ENCODE data around the gene LRRC4C. TPM values are rescaled to one million over a fixed set of nuclear protein-coding genes. Genes with fewer than 3 reads are reported as not detected.

LRRC4C gene
- total RNA-seq, 1 donor from 2014 or later, result 2.7 TPM

DNA sequence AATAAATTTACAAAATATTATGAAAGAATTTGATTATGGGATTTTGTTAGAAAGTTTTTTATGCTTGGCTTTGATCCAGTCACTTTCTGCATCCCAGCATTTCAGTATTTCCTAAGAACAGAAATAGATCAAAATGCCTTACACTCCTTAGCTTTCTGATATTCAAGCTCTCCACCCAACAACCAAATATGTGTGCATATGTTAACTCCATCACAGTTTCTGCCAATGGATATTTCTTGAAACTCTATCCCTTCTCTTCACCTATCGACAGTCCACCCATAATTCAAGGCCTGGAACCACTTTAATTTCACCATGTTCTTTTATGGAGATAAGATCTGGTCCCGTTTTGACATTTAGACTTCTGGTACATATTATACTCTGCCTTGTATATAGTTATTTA, 565.0 kb downstream of the LRRC4C start:
- no peak overlapping the region for H3K4me3 Mint-ChIP-seq
- no peaks in the 10 kb centered on the region for H3F3A ChIP-seq (ENCODE audit: low read depth)

DNA sequence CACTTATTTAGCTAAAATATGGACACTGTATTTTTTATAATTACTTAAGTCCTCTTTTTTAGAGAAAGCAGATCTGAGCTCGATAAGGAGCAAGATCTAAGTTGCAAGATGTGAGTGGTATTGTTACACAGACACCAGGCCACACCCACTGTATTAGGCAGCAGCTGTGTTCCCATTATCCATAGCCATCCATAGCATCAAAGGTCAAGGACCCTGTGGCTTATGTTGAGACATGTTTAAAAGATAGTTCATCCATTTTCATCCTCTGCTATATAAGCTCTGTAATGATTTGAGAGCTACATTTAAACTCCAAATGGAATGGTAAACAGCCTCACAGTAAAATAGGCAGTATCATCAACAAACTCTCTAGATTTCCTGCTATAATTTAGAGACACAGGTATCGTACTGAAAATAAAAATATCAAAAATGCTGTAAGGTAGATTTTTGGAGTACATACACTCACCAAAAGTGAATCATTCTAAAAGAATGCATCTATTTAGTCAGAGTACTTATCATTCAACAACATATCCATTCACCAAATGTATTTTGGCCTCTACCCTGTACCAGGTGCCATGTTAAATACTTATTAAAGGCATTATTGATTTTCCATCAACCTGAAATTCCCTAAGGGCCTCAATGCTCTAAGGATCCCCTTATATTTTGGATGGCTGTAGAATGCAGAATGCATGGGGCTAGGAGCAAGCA, 574.0 kb downstream of the LRRC4C start:
- no peaks in the 10 kb centered on the region for H4K20me1 ChIP-seq (ENCODE audit: low read depth)
- no peaks in the 10 kb centered on the region for H3K79me2 ChIP-seq (ENCODE audit: low read depth)
- H3K4me3 ChIP-seq, result no peak overlapping the region
- H3K4me1 ChIP-seq, result no peaks in the 10 kb centered on the region
- H3K9me3 Mint-ChIP-seq, result no peaks in the 10 kb centered on the region
- DNase-seq (ENCODE audit: low spot score), result no peak
- no peaks in the 10 kb centered on the region for H3K36me3 Mint-ChIP-seq
- no peaks in the 10 kb centered on the region for H3F3A ChIP-seq (ENCODE audit: low read depth)
- no peak overlapping the region for H3K4me3 Mint-ChIP-seq
- H3K9ac ChIP-seq, result no peak overlapping the region
- no peaks in the 10 kb centered on the region for H3K9me3 ChIP-seq (ENCODE audit: low read depth)
- H3K27ac ChIP-seq, result no peak overlapping the region
- H3K4me1 Mint-ChIP-seq, result peaks cover 8% of the 10 kb centered on the region
- H3K4me2 ChIP-seq, result no peak overlapping the region
- no peak for TF ChIP-seq EZH2 (IDR thresholded peaks at IDR 0.05)
- no peak for TF ChIP-seq EZH2phosphoT487 (IDR thresholded peaks at IDR 0.05)
- TF ChIP-seq, protein P1, sequence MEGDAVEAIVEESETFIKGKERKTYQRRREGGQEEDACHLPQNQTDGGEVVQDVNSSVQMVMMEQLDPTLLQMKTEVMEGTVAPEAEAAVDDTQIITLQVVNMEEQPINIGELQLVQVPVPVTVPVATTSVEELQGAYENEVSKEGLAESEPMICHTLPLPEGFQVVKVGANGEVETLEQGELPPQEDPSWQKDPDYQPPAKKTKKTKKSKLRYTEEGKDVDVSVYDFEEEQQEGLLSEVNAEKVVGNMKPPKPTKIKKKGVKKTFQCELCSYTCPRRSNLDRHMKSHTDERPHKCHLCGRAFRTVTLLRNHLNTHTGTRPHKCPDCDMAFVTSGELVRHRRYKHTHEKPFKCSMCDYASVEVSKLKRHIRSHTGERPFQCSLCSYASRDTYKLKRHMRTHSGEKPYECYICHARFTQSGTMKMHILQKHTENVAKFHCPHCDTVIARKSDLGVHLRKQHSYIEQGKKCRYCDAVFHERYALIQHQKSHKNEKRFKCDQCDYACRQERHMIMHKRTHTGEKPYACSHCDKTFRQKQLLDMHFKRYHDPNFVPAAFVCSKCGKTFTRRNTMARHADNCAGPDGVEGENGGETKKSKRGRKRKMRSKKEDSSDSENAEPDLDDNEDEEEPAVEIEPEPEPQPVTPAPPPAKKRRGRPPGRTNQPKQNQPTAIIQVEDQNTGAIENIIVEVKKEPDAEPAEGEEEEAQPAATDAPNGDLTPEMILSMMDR (IDR thresholded peaks at IDR 0.05), result no peak
- no peak overlapping the region for H2AFZ ChIP-seq (replicated peaks)
- no peaks in the 10 kb centered on the region for H3K27me3 ChIP-seq
- H3K36me3 ChIP-seq, result no peaks in the 10 kb centered on the region
- H3K27me3 Mint-ChIP-seq (ENCODE audit: insufficient read depth, low read depth), result peaks cover 2% of the 10 kb centered on the region
- no peak overlapping the region for H3K27ac Mint-ChIP-seq

More for the DNA sequence above, 565.0 kb downstream of the LRRC4C start:
- peaks cover 2% of the 10 kb centered on the region for H3K9me3 Mint-ChIP-seq
- Histone ChIP-seq H3K79me2 (ENCODE audit: low read depth) (no peaks in the 10 kb centered on the region), H3K4me1 (no peaks in the 10 kb centered on the region), H3K27me3 (no peaks in the 10 kb centered on the region), H2AFZ (replicated peaks) (no peak overlapping the region), H3K9ac (no peak overlapping the region), H3K27ac (no peak overlapping the region), H3K4me2 (no peak overlapping the region), H3K9me3 (ENCODE audit: low read depth) (no peaks in the 10 kb centered on the region), H3K36me3 (no peaks in the 10 kb centered on the region), H3K4me3 (no peak overlapping the region), H4K20me1 (ENCODE audit: low read depth) (no peaks in the 10 kb centered on the region)
- TF ChIP-seq, protein P1 (IDR thresholded peaks at IDR 0.05), result no peak
- TF ChIP-seq EZH2 (IDR thresholded peaks at IDR 0.05) (no peak), EZH2phosphoT487 (IDR thresholded peaks at IDR 0.05) (no peak)
- H3K36me3 Mint-ChIP-seq, result no peaks in the 10 kb centered on the region
- H3K27ac Mint-ChIP-seq, result no peak overlapping the region
- no peaks in the 10 kb centered on the region for H3K27me3 Mint-ChIP-seq (ENCODE audit: insufficient read depth, low read depth)
- no peak for DNase-seq (ENCODE audit: low spot score)
- no peaks in the 10 kb centered on the region for H3K4me1 Mint-ChIP-seq

DNA sequence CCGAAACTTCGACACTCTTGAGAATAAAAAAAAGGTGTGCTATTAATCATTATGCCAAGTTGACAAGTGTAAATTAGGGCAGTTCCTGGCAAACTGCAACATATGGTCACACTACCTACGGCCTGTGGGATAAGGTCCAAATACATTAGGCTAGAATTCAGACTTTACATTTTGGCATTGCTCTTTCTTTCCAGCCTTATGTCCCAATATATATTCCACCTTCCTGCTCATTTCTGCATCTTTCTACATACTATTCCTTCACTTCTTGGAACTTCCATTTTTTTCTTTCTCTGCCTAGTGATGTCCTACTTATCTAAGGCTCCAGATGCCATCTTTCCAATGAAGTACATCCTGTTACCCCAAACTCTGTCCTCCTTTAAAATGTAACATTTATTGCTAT, 577.2 kb downstream of the LRRC4C start:
- no peaks in the 10 kb centered on the region for H3K79me2 ChIP-seq (ENCODE audit: low read depth)
- H3K9ac ChIP-seq, result no peak overlapping the region
- no peaks in the 10 kb centered on the region for H3K4me1 ChIP-seq
- H3K27ac ChIP-seq, result no peak overlapping the region
- H3K27me3 ChIP-seq, result no peaks in the 10 kb centered on the region
- no peaks in the 10 kb centered on the region for H3K9me3 ChIP-seq (ENCODE audit: low read depth)
- H3K9me3 Mint-ChIP-seq, result no peaks in the 10 kb centered on the region
- no peaks in the 10 kb centered on the region for H4K20me1 ChIP-seq (ENCODE audit: low read depth)
- TF ChIP-seq EZH2phosphoT487 (IDR thresholded peaks at IDR 0.05), result no peak
- TF ChIP-seq EZH2 (IDR thresholded peaks at IDR 0.05), result no peak
- TF ChIP-seq, protein P1 (IDR thresholded peaks at IDR 0.05), result no peak
- no peak overlapping the region for H2AFZ ChIP-seq (replicated peaks)
- no peak for DNase-seq (ENCODE audit: low spot score)
- peaks cover 8% of the 10 kb centered on the region for H3K4me1 Mint-ChIP-seq
- no peak overlapping the region for H3K4me3 Mint-ChIP-seq
- no peak overlapping the region for H3K4me2 ChIP-seq
- no peaks in the 10 kb centered on the region for H3K36me3 Mint-ChIP-seq
- H3K27me3 Mint-ChIP-seq (ENCODE audit: insufficient read depth, low read depth), result peaks cover 4% of the 10 kb centered on the region
- no peak overlapping the region for H3K4me3 ChIP-seq
- no peaks in the 10 kb centered on the region for H3F3A ChIP-seq (ENCODE audit: low read depth)
- H3K36me3 ChIP-seq, result no peaks in the 10 kb centered on the region
- H3K27ac Mint-ChIP-seq, result no peak overlapping the region
